ENCODE data around the gene BEND7. TPM values are rescaled to one million over a fixed set of nuclear protein-coding genes. Genes with fewer than 3 reads are reported as not detected.
A peak's percentile ranks its signal among the peaks of the same experiment; 100 is the strongest.
"Not testable (repeated sequence)": the region's sequence is repeated elsewhere in the genome, so short reads cannot be mapped to it uniquely, and the experiment has no call there.

Gene BEND7
- total RNA-seq, 2 experiments from 2014 or later = not detected

DNA sequence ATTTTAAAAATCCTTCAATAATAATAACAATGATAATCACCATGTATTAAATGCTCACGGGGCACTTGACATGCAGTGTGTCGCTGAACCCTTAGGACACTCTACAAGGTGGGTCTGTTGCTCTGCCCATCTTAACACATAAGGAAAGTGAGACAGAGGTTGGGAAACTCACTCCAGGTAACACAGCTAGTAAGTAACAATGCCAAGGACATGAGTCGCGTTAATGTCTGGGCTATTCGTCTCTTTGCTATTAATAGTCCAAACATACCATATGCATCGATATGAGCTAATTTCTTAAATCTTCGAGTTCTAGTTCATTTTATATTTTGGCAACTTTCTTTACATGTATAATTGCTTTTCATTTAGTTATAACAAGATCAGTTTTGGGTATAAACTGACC is 79.5 kb downstream of the BEND7 start:
- DNase-seq = no peak
- H3K27ac Mint-ChIP-seq = no peak overlapping the region
- CTCF ChIA-PET = interaction anchor here (2.0 kb wide), 1 partner anchor 9 kb away, joined by 10 read pairs; no protein-coding TSS in a partner anchor
- H3K9me3 Mint-ChIP-seq = no peaks in the 10 kb centered on the region
- H3K36me3 Mint-ChIP-seq (ENCODE audit: low read depth) = no peaks in the 10 kb centered on the region
- no peak overlapping the region for H3K4me3 Mint-ChIP-seq
- H3K27me3 Mint-ChIP-seq = peaks cover 21% of the 10 kb centered on the region
- POLR2A ChIA-PET = no interaction called here
- H3K4me1 Mint-ChIP-seq = peaks cover 4% of the 10 kb centered on the region

DNA sequence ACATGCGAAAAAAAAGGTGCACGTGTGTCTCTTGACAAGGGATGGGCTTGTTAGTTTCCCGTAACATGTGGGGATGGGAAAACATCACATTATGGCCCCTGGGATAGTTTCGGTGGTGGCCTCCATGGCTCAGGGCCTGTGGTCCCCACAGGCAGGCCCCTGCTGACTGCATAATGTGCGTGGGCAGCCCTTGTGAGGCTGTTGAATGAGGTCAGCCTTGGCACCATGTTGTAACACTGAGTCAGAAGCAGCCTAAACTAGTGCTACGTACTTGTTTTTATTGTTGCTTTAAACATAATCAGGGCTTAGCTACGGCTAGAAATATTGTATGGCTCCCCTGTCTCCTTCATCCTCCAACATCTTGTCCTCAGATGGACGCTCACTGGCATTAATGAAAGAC is 80.6 kb downstream of the BEND7 start:
- Mint-ChIP-seq H3K36me3 (ENCODE audit: low read depth) (no peaks in the 10 kb centered on the region), H3K27me3 (peaks cover 18% of the 10 kb centered on the region), H3K4me3 (no peak overlapping the region), H3K4me1 (no peaks in the 10 kb centered on the region), H3K9me3 (no peaks in the 10 kb centered on the region), H3K27ac (no peak overlapping the region)
- CTCF ChIA-PET = interaction anchor here (2.0 kb wide), 1 partner anchor 8 kb away, joined by 10 read pairs; no protein-coding TSS in a partner anchor
- POLR2A ChIA-PET = no interaction called here
- DNase-seq = no peak

GRCh38 chr10:13445656-13446400 is 83.0 kb downstream of the BEND7 start:
- Mint-ChIP-seq H3K36me3 (ENCODE audit: low read depth) (no peaks in the 10 kb centered on the region), H3K9me3 (no peaks in the 10 kb centered on the region), H3K4me3 (no peak overlapping the region), H3K27me3 (peaks cover 26% of the 10 kb centered on the region), H3K27ac (no peak overlapping the region), H3K4me1 (peaks cover under 1% of the 10 kb centered on the region)
- POLR2A ChIA-PET = no interaction called here
- no peak for DNase-seq
- CTCF ChIA-PET = interaction anchor here (1.1 kb wide), 1 partner anchor 73 kb away, joined by 3 read pairs; no protein-coding TSS in a partner anchor

DNA sequence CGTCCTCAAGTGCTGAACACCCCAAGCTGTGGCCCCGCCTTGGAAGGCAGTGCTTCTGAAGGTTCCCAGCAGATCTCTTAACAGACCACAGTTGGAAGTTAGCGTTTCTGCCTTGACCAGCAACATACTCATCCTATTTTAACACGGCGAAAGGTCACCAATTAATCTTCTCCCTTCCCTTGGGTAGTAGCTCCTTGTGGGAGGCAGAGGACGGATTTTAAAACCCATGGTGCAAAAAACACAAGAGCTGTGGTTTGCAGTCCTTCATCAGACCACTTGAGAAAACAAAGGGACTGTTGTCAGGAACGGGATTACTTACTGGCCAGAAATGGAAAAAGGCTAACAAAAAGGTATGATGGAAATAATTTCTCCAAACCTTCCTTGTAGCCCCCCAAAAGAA is 87.3 kb downstream of the BEND7 start:
- POLR2A ChIA-PET = no interaction called here
- peaks cover 48% of the 10 kb centered on the region for H3K27me3 Mint-ChIP-seq
- peaks cover 14% of the 10 kb centered on the region for H3K4me1 Mint-ChIP-seq
- H3K9me3 Mint-ChIP-seq = no peaks in the 10 kb centered on the region
- no peak overlapping the region for H3K4me3 Mint-ChIP-seq
- DNase-seq = no peak
- CTCF ChIA-PET = interaction anchor here (1.5 to 2.3 kb wide), 2 partner anchors 58 to 69 kb away, joined by 4 to 7 read pairs; no protein-coding TSS in a partner anchor
- no peaks in the 10 kb centered on the region for H3K36me3 Mint-ChIP-seq (ENCODE audit: low read depth)
- H3K27ac Mint-ChIP-seq = no peak overlapping the region

- H3K27me3 Mint-ChIP-seq = peaks cover 52% of the 10 kb centered on the region
- CTCF ChIA-PET = interaction anchor here (0.6 to 2.5 kb wide), 16 partner anchors 9 to 279 kb away, joined by 3 to 30 read pairs (median 4); partner anchors contain the start of gene MCM10
- H3K4me1 Mint-ChIP-seq = peaks cover 14% of the 10 kb centered on the region
- peak; percentile 62 for DNase-seq
- no peaks in the 10 kb centered on the region for H3K9me3 Mint-ChIP-seq
- POLR2A ChIA-PET = interaction anchor here (1.2 kb wide), 1 partner anchor 68 kb away, joined by 4 read pairs; no protein-coding TSS in a partner anchor
- no peak overlapping the region for H3K4me3 Mint-ChIP-seq
- no peak overlapping the region for H3K27ac Mint-ChIP-seq
- H3K36me3 Mint-ChIP-seq (ENCODE audit: low read depth) = no peaks in the 10 kb centered on the region
Measured at GRCh38 chr10:13440185-13441061, 88.4 kb downstream of the BEND7 start.

- peaks cover 52% of the 10 kb centered on the region for H3K27me3 Mint-ChIP-seq
- H3K27ac Mint-ChIP-seq = no peak overlapping the region
- ChIA-PET POLR2A (interaction anchor here (1.2 kb wide), 1 partner anchor 67 kb away, joined by 4 read pairs; no protein-coding TSS in a partner anchor), CTCF (interaction anchor here (0.6 to 2.5 kb wide), 15 partner anchors 8 to 282 kb away, joined by 3 to 30 read pairs (median 4); no protein-coding TSS in a partner anchor)
- H3K4me3 Mint-ChIP-seq = no peak overlapping the region
- no peaks in the 10 kb centered on the region for H3K36me3 Mint-ChIP-seq (ENCODE audit: low read depth)
- DNase-seq = no peak
- peaks cover 14% of the 10 kb centered on the region for H3K4me1 Mint-ChIP-seq
- H3K9me3 Mint-ChIP-seq = no peaks in the 10 kb centered on the region
Measured at GRCh38 chr10:13439313-13440184, 89.3 kb downstream of the BEND7 start.

DNA sequence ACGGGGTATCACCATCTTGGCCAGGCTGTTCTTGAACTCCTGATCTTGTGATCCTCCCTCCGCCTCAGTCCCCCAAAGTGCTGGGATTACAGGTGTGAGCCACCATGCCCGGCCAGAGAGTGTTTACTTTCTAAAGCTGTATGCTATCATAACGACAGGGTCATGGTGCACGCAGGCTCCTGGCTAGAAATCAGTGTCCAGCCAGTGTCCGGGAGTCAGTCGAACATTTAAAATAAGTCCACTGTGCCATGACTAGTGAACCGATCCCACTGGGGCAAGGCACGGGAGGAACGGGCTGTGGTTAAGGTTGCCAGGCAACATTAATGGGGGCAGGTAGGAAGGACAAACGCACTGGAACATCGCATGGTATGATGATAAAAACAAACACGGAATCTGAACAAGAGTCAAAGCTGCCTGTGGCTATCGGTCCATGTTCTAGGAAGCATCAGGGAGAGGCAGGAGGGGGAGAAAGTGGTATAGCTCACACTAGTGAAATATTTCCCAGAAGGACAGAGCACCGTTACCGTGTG is 91.7 kb downstream of the BEND7 start:
- H3K36me3 Mint-ChIP-seq (ENCODE audit: low read depth) = no peaks in the 10 kb centered on the region
- ChIA-PET CTCF (interaction anchor here (1.1 kb wide), 1 partner anchor 65 kb away, joined by 4 read pairs; no protein-coding TSS in a partner anchor), POLR2A (no interaction called here)
- peaks cover 14% of the 10 kb centered on the region for H3K4me1 Mint-ChIP-seq
- H3K4me3 Mint-ChIP-seq = no peak overlapping the region
- H3K27ac Mint-ChIP-seq = no peak overlapping the region
- H3K9me3 Mint-ChIP-seq = no peaks in the 10 kb centered on the region
- peaks cover 46% of the 10 kb centered on the region for H3K27me3 Mint-ChIP-seq
- no peak for DNase-seq

DNA sequence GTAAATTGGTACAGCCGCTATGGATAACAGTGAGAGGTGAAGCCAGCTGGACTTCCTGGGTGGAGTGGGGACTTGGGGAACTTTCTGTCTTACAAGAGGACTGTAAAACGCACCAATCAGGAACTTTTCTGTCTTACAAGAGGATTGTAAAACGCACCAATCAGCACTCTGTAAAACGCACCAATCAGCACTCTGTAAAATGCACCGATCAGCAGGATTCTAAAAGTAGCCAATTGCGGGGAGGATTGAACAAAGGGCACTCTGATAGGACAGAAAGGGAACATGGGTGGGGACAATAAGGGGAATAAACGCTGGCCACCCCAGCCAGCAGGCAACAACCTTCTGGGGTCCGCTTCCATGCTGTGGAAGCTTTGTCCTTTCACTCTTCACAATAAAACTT is 100.9 kb downstream of the BEND7 start:
- H3K27ac Mint-ChIP-seq; DNase-seq; H3K4me1 Mint-ChIP-seq; H3K9me3 Mint-ChIP-seq; POLR2A ChIA-PET; H3K36me3 Mint-ChIP-seq (ENCODE audit: low read depth); H3K4me3 Mint-ChIP-seq: not testable (repeated sequence)
- peaks cover 20% of the 10 kb centered on the region for H3K27me3 Mint-ChIP-seq
- CTCF ChIA-PET = interaction anchor here (1.5 kb wide), 1 partner anchor 12 kb away, joined by 7 read pairs; no protein-coding TSS in a partner anchor

DNA sequence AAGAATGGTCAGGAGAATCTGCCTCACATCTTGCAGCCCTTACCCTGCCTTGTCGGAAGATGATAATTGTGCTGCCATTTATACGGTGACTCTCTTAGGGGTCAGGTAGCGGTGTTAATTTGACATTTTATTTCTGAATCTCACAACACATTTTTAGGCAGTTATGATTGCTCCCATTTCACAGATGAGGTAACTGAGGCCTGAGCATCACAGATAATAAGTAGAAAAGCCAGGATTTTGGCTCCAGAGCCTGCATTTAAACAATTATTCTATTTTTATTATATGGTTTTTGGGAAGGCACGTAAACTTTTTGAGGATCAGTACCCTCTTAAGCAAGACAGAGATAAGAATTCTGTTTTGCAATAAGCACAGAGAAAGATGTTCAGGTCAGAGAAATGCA is 103.4 kb downstream of the BEND7 start:
- H3K27ac Mint-ChIP-seq = no peak overlapping the region
- H3K4me3 Mint-ChIP-seq = no peak overlapping the region
- H3K27me3 Mint-ChIP-seq = peaks cover 26% of the 10 kb centered on the region
- no peaks in the 10 kb centered on the region for H3K4me1 Mint-ChIP-seq
- ChIA-PET CTCF (no interaction called here), POLR2A (no interaction called here)
- no peak for DNase-seq
- H3K9me3 Mint-ChIP-seq = no peaks in the 10 kb centered on the region
- no peaks in the 10 kb centered on the region for H3K36me3 Mint-ChIP-seq (ENCODE audit: low read depth)

GRCh38 chr10:13422800-13423199 is 106.0 kb downstream of the BEND7 start:
- ChIA-PET POLR2A (no interaction called here), CTCF (no interaction called here)
- Mint-ChIP-seq H3K4me1 (no peaks in the 10 kb centered on the region), H3K27ac (no peak overlapping the region), H3K4me3 (no peak overlapping the region), H3K36me3 (ENCODE audit: low read depth) (no peaks in the 10 kb centered on the region), H3K27me3 (peaks cover 21% of the 10 kb centered on the region), H3K9me3 (no peaks in the 10 kb centered on the region)
- DNase-seq = no peak

DNA sequence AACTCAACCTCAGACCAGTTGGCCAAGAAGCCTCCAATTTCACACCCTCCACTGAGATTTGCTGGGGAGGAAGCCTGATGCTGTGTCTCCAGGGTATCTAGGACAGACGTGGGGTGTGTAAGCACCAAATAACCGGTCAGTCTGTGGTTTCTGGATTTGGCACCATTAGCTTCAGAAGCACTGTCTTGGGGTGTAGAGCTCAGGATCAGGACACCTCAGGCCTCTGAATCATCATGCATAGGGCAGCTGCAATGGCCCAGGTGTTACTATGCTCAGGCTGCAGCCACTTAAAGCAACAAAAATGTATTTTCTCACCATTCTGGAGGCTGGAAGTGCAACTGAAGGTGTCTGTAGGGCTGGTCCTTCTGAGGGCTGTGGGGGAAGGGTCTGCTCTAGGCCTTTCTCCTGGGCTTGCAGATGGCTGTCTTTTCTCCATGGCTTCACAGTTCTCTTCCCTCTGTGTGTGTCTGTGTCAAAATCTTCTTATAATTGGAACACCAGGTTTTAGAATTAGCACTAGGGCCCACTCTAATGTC is 107.4 kb downstream of the BEND7 start:
- POLR2A ChIA-PET = no interaction called here
- Mint-ChIP-seq H3K4me1 (no peaks in the 10 kb centered on the region), H3K4me3 (no peak overlapping the region), H3K36me3 (ENCODE audit: low read depth) (no peaks in the 10 kb centered on the region), H3K9me3 (no peaks in the 10 kb centered on the region), H3K27me3 (peaks cover 18% of the 10 kb centered on the region), H3K27ac (no peak overlapping the region)
- CTCF ChIA-PET = no interaction called here
- DNase-seq = no peak

Data from activated CD4-positive, alpha-beta memory T cell treated with anti-CD3 and anti-CD28 coated beads, Interleukin-2, amount 10 ng/mL, durations not matched to agents 7 days and 5 days (primary cell).